LNCaP clone FGC (cell line): ENCODE data around the gene P4HA1.

Source experiments
- DNase-seq: peaks from one replicate; pipeline ENCODE4 v3.0.0-alpha.2; 2011; ENCODE audit warnings: low read depth
- H3K4me3 ChIP-seq: 2 replicates; pipeline ENCODE4 v1.5.1; 2011; ENCODE audit warnings: mild to moderate bottlenecking, low read depth, low read length, control low read depth
- CTCF ChIP-seq: IDR thresholded peaks from 2 replicates; pipeline ENCODE4 v1.5.1; 2012; ENCODE audit warnings: mild to moderate bottlenecking; ENCODE audit not compliant: control insufficient read depth, insufficient read depth; ENCODE audit errors: extremely low read depth

Gene P4HA1

GRCh38 chr10:73094986-73095480, 1.6 kb downstream of the P4HA1 start:
- TF ChIP-seq CTCF, result no peak
- DNase-seq, result no peak
- H3K4me3 ChIP-seq, result peak overlapping the region; percentile 96

- no peak for TF ChIP-seq CTCF
- no peak for DNase-seq
- H3K4me3 ChIP-seq, result peak overlapping the region; percentile 96
Observed at GRCh38 chr10:73093922-73094850, 2.5 kb downstream of the P4HA1 start.

GRCh38 chr10:73092830-73093229, 3.8 kb downstream of the P4HA1 start:
- TF ChIP-seq CTCF, result no peak
- DNase-seq, result no peak
- H3K4me3 ChIP-seq, result peak overlapping the region; percentile 42; the same call in 1 of the 2 replicates

GRCh38 chr10:73088304-73088703, 8.4 kb downstream of the P4HA1 start:
- DNase-seq, result no peak
- no peak for TF ChIP-seq CTCF
- H3K4me3 ChIP-seq, result no peak overlapping the region

GRCh38 chr10:73086816-73087215, 9.8 kb downstream of the P4HA1 start:
- no peak for TF ChIP-seq CTCF
- no peak overlapping the region for H3K4me3 ChIP-seq
- DNase-seq, result peak; percentile 88

- H3K4me3 ChIP-seq, result no peak overlapping the region
- no peak for DNase-seq
- TF ChIP-seq CTCF, result no peak
Observed at GRCh38 chr10:73084209-73084608, 12.5 kb downstream of the P4HA1 start.
